ENCODE results near the gene ANKRD13A. TPM values are rescaled to one million over a fixed set of nuclear protein-coding genes. Genes with fewer than 3 reads are reported as not detected.

ANKRD13A gene
- total RNA-seq, 1 donor from 2014 or later: 22.5 TPM

GRCh38 chr12:110073049-110073831 lies 74.0 kb downstream of the ANKRD13A start:
- H3K4me3 Mint-ChIP-seq (ENCODE audit: unreplicated experiment): no peak overlapping the region

GRCh38 chr12:110074089-110074488 lies 74.9 kb downstream of the ANKRD13A start:
- H3K9ac ChIP-seq (ENCODE audit: low read length): no peak overlapping the region
- no peaks in the 10 kb centered on the region for H3K79me2 ChIP-seq (ENCODE audit: insufficient read depth, low read length)
- no peaks in the 10 kb centered on the region for H3K9me3 ChIP-seq (ENCODE audit: insufficient read depth, low read depth, low read length)
- no peaks in the 10 kb centered on the region for H3K4me1 ChIP-seq (ENCODE audit: insufficient read depth, low read length)
- no peak overlapping the region for H2AFZ ChIP-seq (ENCODE audit: low read depth, low read length)
- no peaks in the 10 kb centered on the region for H3K27me3 ChIP-seq (ENCODE audit: insufficient read depth, low read length)
- H3K4me2 ChIP-seq (ENCODE audit: low read length): no peak overlapping the region
- Mint-ChIP-seq H3K9me3 (ENCODE audit: unreplicated experiment) (no peaks in the 10 kb centered on the region), H3K4me1 (ENCODE audit: low read depth, unreplicated experiment) (peaks cover under 1% of the 10 kb centered on the region), H3K36me3 (ENCODE audit: low read depth, unreplicated experiment) (peaks cover 2% of the 10 kb centered on the region), H3K27ac (ENCODE audit: unreplicated experiment) (no peak overlapping the region), H3K27me3 (ENCODE audit: low read depth, unreplicated experiment) (peaks cover 5% of the 10 kb centered on the region), H3K4me3 (ENCODE audit: unreplicated experiment) (no peak overlapping the region)
- no peaks in the 10 kb centered on the region for H3K36me3 ChIP-seq (ENCODE audit: insufficient read depth, low read length)
- H3K4me3 ChIP-seq (ENCODE audit: insufficient read depth, low read depth, low read length): no peak overlapping the region
- TF ChIP-seq CTCF (IDR thresholded peaks at IDR 0.05; ENCODE audit: insufficient read depth, low read depth, low read length) (no peak), EZH2 (IDR thresholded peaks at IDR 0.05; ENCODE audit: insufficient read depth, low read length) (no peak)
- H4K20me1 ChIP-seq (ENCODE audit: insufficient read depth, low read length): no peaks in the 10 kb centered on the region
- DNase-seq (ENCODE audit: low read depth): no peak
- no peak overlapping the region for H3K27ac ChIP-seq (ENCODE audit: low read depth, low read length)
- FAIRE-seq: no peak

More at GRCh38 chr12:110073049-110073831, 74.0 kb downstream of the ANKRD13A start:
- H3K27me3 Mint-ChIP-seq (ENCODE audit: low read depth, unreplicated experiment): peaks cover 11% of the 10 kb centered on the region
- TF ChIP-seq CTCF (IDR thresholded peaks at IDR 0.05; ENCODE audit: insufficient read depth, low read depth, low read length) (no peak), EZH2 (IDR thresholded peaks at IDR 0.05; ENCODE audit: insufficient read depth, low read length) (no peak)
- no peaks in the 10 kb centered on the region for H3K9me3 Mint-ChIP-seq (ENCODE audit: unreplicated experiment)
- Histone ChIP-seq H3K79me2 (ENCODE audit: insufficient read depth, low read length) (no peaks in the 10 kb centered on the region), H4K20me1 (ENCODE audit: insufficient read depth, low read length) (no peaks in the 10 kb centered on the region), H3K4me2 (ENCODE audit: low read length) (peak overlapping the region; percentile 86), H3K9ac (ENCODE audit: low read length) (peak overlapping the region; percentile 48), H3K4me3 (ENCODE audit: insufficient read depth, low read depth, low read length) (peak overlapping the region; percentile 50), H3K27me3 (ENCODE audit: insufficient read depth, low read length) (no peaks in the 10 kb centered on the region), H2AFZ (ENCODE audit: low read depth, low read length) (peak overlapping the region; percentile 70), H3K27ac (ENCODE audit: low read depth, low read length) (no peak overlapping the region), H3K36me3 (ENCODE audit: insufficient read depth, low read length) (no peaks in the 10 kb centered on the region), H3K9me3 (ENCODE audit: insufficient read depth, low read depth, low read length) (no peaks in the 10 kb centered on the region), H3K4me1 (ENCODE audit: insufficient read depth, low read length) (no peaks in the 10 kb centered on the region)
- no peaks in the 10 kb centered on the region for H3K4me1 Mint-ChIP-seq (ENCODE audit: low read depth, unreplicated experiment)
- H3K27ac Mint-ChIP-seq (ENCODE audit: unreplicated experiment): no peak overlapping the region
- FAIRE-seq (no peak), DNase-seq (ENCODE audit: low read depth) (no peak)
- peaks cover 2% of the 10 kb centered on the region for H3K36me3 Mint-ChIP-seq (ENCODE audit: low read depth, unreplicated experiment)

GRCh38 chr12:110075880-110076279 lies 76.7 kb downstream of the ANKRD13A start:
- no peaks in the 10 kb centered on the region for H3K27me3 ChIP-seq (ENCODE audit: insufficient read depth, low read length)
- no peak overlapping the region for H2AFZ ChIP-seq (ENCODE audit: low read depth, low read length)
- H3K9ac ChIP-seq (ENCODE audit: low read length): no peak overlapping the region
- TF ChIP-seq EZH2 (IDR thresholded peaks at IDR 0.05; ENCODE audit: insufficient read depth, low read length) (no peak), CTCF (IDR thresholded peaks at IDR 0.05; ENCODE audit: insufficient read depth, low read depth, low read length) (no peak)
- peaks cover 2% of the 10 kb centered on the region for H3K36me3 Mint-ChIP-seq (ENCODE audit: low read depth, unreplicated experiment)
- FAIRE-seq (no peak), DNase-seq (ENCODE audit: low read depth) (no peak)
- no peaks in the 10 kb centered on the region for H3K79me2 ChIP-seq (ENCODE audit: insufficient read depth, low read length)
- no peaks in the 10 kb centered on the region for H3K9me3 ChIP-seq (ENCODE audit: insufficient read depth, low read depth, low read length)
- H3K9me3 Mint-ChIP-seq (ENCODE audit: unreplicated experiment): peaks cover 3% of the 10 kb centered on the region
- no peaks in the 10 kb centered on the region for H3K36me3 ChIP-seq (ENCODE audit: insufficient read depth, low read length)
- H3K27ac ChIP-seq (ENCODE audit: low read depth, low read length): no peak overlapping the region
- H3K4me2 ChIP-seq (ENCODE audit: low read length): no peak overlapping the region
- no peak overlapping the region for H3K4me3 Mint-ChIP-seq (ENCODE audit: unreplicated experiment)
- H3K4me3 ChIP-seq (ENCODE audit: insufficient read depth, low read depth, low read length): no peak overlapping the region
- H3K4me1 ChIP-seq (ENCODE audit: insufficient read depth, low read length): no peaks in the 10 kb centered on the region
- H4K20me1 ChIP-seq (ENCODE audit: insufficient read depth, low read length): no peaks in the 10 kb centered on the region
- peaks cover 5% of the 10 kb centered on the region for H3K27me3 Mint-ChIP-seq (ENCODE audit: low read depth, unreplicated experiment)
- peaks cover 4% of the 10 kb centered on the region for H3K4me1 Mint-ChIP-seq (ENCODE audit: low read depth, unreplicated experiment)
- no peak overlapping the region for H3K27ac Mint-ChIP-seq (ENCODE audit: unreplicated experiment)

All from astrocyte (in vitro differentiated cells and primary cell).